GM21737 (cell line): ENCODE measurements around the gene ITPK1.

ENCODE experiments used
- ATAC-seq: cut with Tn5 transposase; IDR thresholded peaks from one replicate; pipeline ENCODE4 v1.9.1; 2021; ENCODE audit warnings: mild to moderate bottlenecking, moderate library complexity; ENCODE audit not compliant: unreplicated experiment

Gene ITPK1

GRCh38 chr14:92902726-92903125 is 213.0 kb downstream of the ITPK1 start:
- ATAC-seq, result no peak

GRCh38 chr14:92902191-92902590 is 213.5 kb downstream of the ITPK1 start:
- ATAC-seq, result no peak

- no peak for ATAC-seq
Measured at GRCh38 chr14:92900660-92901059, 215.1 kb downstream of the ITPK1 start.

- ATAC-seq, result no peak
Measured at GRCh38 chr14:92898566-92899131, 217.1 kb downstream of the ITPK1 start.

GRCh38 chr14:92897922-92898565 is 217.7 kb downstream of the ITPK1 start:
- no peak for ATAC-seq

- ATAC-seq, result no peak
Measured at GRCh38 chr14:92895352-92895878, 220.3 kb downstream of the ITPK1 start.

GRCh38 chr14:92892589-92892988 is 223.1 kb downstream of the ITPK1 start:
- no peak for ATAC-seq

GRCh38 chr14:92890830-92891588 is 224.7 kb downstream of the ITPK1 start:
- no peak for ATAC-seq

- no peak for ATAC-seq
Measured at GRCh38 chr14:92888896-92889295, 226.8 kb downstream of the ITPK1 start.

- no peak for ATAC-seq
Measured at GRCh38 chr14:92887157-92887556, 228.6 kb downstream of the ITPK1 start.
